Measurements from ENCODE around the gene UBE2U.

Gene UBE2U

GRCh38 chr1:64293820-64294219 is 90.4 kb downstream of the UBE2U start:
- Histone ChIP-seq H3K4me3 (ENCODE audit: low read depth in 1 of 2, low read length in 2 of 2) (no peak overlapping the region), H3K27ac (ENCODE audit: low read length) (no peak overlapping the region), H3K4me1 (ENCODE audit: control insufficient read depth in 1 of 2, insufficient read depth in 2 of 2, low read length in 2 of 2) (no peaks in the 10 kb centered on the region), H3K36me3 (ENCODE audit: control insufficient read depth in 1 of 2, insufficient read depth in 2 of 2, low read length in 2 of 2) (no peaks in the 10 kb centered on the region), H3K9me3 (ENCODE audit: control insufficient read depth in 1 of 2, low read length in 2 of 2) (no peaks in the 10 kb centered on the region), H3K27me3 (ENCODE audit: low read depth, low read length) (no peaks in the 10 kb centered on the region)

DNA sequence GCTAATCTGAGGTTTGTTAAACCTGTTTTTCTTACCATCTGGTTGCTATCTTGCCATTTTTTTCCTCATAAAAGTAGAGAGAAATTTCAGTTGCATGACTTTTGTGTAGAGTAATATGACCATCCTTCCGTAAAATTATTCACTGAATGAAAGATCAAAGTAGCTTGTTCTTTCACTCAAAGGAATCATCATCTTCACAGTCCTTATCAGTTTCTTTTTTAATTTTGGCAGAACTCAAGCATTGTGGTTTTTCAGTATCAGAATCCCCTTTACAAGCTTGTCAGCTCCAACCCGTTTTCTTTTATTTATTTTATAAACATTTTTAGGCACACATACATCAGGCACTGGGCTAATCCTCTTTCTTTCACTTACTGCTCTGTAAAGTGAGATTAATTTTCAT is 91.7 kb downstream of the UBE2U start:
- H3K4me3 ChIP-seq (ENCODE audit: low read depth in 1 of 2, low read length in 2 of 2), result no peak overlapping the region
- H3K27ac ChIP-seq (ENCODE audit: low read length), result no peak overlapping the region
- H3K4me1 ChIP-seq (ENCODE audit: control insufficient read depth in 1 of 2, insufficient read depth in 2 of 2, low read length in 2 of 2), result no peaks in the 10 kb centered on the region
- no peaks in the 10 kb centered on the region for H3K9me3 ChIP-seq (ENCODE audit: control insufficient read depth in 1 of 2, low read length in 2 of 2)
- no peaks in the 10 kb centered on the region for H3K27me3 ChIP-seq (ENCODE audit: low read depth, low read length)
- no peaks in the 10 kb centered on the region for H3K36me3 ChIP-seq (ENCODE audit: control insufficient read depth in 1 of 2, insufficient read depth in 2 of 2, low read length in 2 of 2)

- Histone ChIP-seq H3K4me3 (ENCODE audit: low read depth in 1 of 2, low read length in 2 of 2) (no peak overlapping the region), H3K27ac (ENCODE audit: low read length) (no peak overlapping the region), H3K4me1 (ENCODE audit: control insufficient read depth in 1 of 2, insufficient read depth in 2 of 2, low read length in 2 of 2) (no peaks in the 10 kb centered on the region), H3K9me3 (ENCODE audit: control insufficient read depth in 1 of 2, low read length in 2 of 2) (no peaks in the 10 kb centered on the region), H3K36me3 (ENCODE audit: control insufficient read depth in 1 of 2, insufficient read depth in 2 of 2, low read length in 2 of 2) (no peaks in the 10 kb centered on the region), H3K27me3 (ENCODE audit: low read depth, low read length) (no peaks in the 10 kb centered on the region)
Measured at GRCh38 chr1:64295561-64295960, 92.1 kb downstream of the UBE2U start.

GRCh38 chr1:64296459-64296858 is 93.0 kb downstream of the UBE2U start:
- no peaks in the 10 kb centered on the region for H3K9me3 ChIP-seq (ENCODE audit: control insufficient read depth in 1 of 2, low read length in 2 of 2)
- H3K4me3 ChIP-seq (ENCODE audit: low read depth in 1 of 2, low read length in 2 of 2), result no peak overlapping the region
- no peaks in the 10 kb centered on the region for H3K36me3 ChIP-seq (ENCODE audit: control insufficient read depth in 1 of 2, insufficient read depth in 2 of 2, low read length in 2 of 2)
- H3K4me1 ChIP-seq (ENCODE audit: control insufficient read depth in 1 of 2, insufficient read depth in 2 of 2, low read length in 2 of 2), result no peaks in the 10 kb centered on the region
- no peak overlapping the region for H3K27ac ChIP-seq (ENCODE audit: low read length)
- H3K27me3 ChIP-seq (ENCODE audit: low read depth, low read length), result no peaks in the 10 kb centered on the region

DNA sequence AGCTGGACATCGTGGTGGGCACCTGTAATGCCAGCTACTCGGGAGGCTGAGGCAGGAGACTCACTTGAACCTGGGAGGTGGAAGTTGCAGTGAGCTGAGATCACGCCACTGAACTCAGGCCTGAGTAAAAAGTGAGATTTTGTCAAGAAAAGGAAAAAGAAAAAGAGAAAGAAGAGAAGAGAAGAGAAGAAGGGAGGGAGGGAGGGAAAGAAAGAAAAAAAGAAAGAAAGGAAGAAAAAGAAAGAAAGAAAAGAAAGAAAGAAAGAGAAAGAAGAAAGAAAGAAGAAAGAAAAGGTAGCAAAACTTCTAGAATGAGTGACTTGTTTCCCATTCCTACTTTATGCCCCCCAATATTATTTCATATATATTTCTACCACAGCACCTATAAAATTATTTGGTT is 98.8 kb downstream of the UBE2U start:
- no peaks in the 10 kb centered on the region for H3K36me3 ChIP-seq (ENCODE audit: control insufficient read depth in 1 of 2, insufficient read depth in 2 of 2, low read length in 2 of 2)
- no peaks in the 10 kb centered on the region for H3K9me3 ChIP-seq (ENCODE audit: control insufficient read depth in 1 of 2, low read length in 2 of 2)
- no peak overlapping the region for H3K4me3 ChIP-seq (ENCODE audit: low read depth in 1 of 2, low read length in 2 of 2)
- no peak overlapping the region for H3K27ac ChIP-seq (ENCODE audit: low read length)
- no peaks in the 10 kb centered on the region for H3K4me1 ChIP-seq (ENCODE audit: control insufficient read depth in 1 of 2, insufficient read depth in 2 of 2, low read length in 2 of 2)
- H3K27me3 ChIP-seq (ENCODE audit: low read depth, low read length), result no peaks in the 10 kb centered on the region

- no peaks in the 10 kb centered on the region for H3K36me3 ChIP-seq (ENCODE audit: control insufficient read depth in 1 of 2, insufficient read depth in 2 of 2, low read length in 2 of 2)
- H3K4me3 ChIP-seq (ENCODE audit: low read depth in 1 of 2, low read length in 2 of 2), result no peak overlapping the region
- no peaks in the 10 kb centered on the region for H3K4me1 ChIP-seq (ENCODE audit: control insufficient read depth in 1 of 2, insufficient read depth in 2 of 2, low read length in 2 of 2)
- no peaks in the 10 kb centered on the region for H3K27me3 ChIP-seq (ENCODE audit: low read depth, low read length)
- no peak overlapping the region for H3K27ac ChIP-seq (ENCODE audit: low read length)
- H3K9me3 ChIP-seq (ENCODE audit: control insufficient read depth in 1 of 2, low read length in 2 of 2), result no peaks in the 10 kb centered on the region
Measured at GRCh38 chr1:64302971-64303370, 99.5 kb downstream of the UBE2U start.

DNA sequence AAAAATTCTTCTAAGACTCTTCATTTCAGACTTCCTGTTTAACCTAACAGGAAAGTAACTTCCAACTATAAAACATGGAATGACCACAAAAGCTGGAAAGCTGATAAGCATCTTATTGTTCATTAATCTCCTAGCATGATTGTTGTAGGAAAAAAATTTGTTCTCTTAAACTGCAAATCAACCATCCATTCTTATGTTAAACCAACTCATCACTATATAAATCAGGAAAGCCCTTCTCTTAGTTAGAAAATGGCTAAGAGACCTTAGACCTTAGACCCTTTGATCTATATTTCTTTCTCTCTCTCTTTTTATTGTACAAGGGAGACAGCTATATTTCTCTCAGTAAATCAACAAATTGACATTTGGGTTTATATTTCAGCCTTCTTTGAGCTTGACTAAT is 101.4 kb downstream of the UBE2U start:
- no peaks in the 10 kb centered on the region for H3K36me3 ChIP-seq (ENCODE audit: control insufficient read depth in 1 of 2, insufficient read depth in 2 of 2, low read length in 2 of 2)
- no peaks in the 10 kb centered on the region for H3K27me3 ChIP-seq (ENCODE audit: low read depth, low read length)
- no peaks in the 10 kb centered on the region for H3K9me3 ChIP-seq (ENCODE audit: control insufficient read depth in 1 of 2, low read length in 2 of 2)
- H3K27ac ChIP-seq (ENCODE audit: low read length), result no peak overlapping the region
- no peaks in the 10 kb centered on the region for H3K4me1 ChIP-seq (ENCODE audit: control insufficient read depth in 1 of 2, insufficient read depth in 2 of 2, low read length in 2 of 2)
- no peak overlapping the region for H3K4me3 ChIP-seq (ENCODE audit: low read depth in 1 of 2, low read length in 2 of 2)

GRCh38 chr1:64308866-64309265 is 105.4 kb downstream of the UBE2U start:
- H3K27ac ChIP-seq (ENCODE audit: low read length), result no peak overlapping the region
- no peaks in the 10 kb centered on the region for H3K9me3 ChIP-seq (ENCODE audit: control insufficient read depth in 1 of 2, low read length in 2 of 2)
- no peaks in the 10 kb centered on the region for H3K27me3 ChIP-seq (ENCODE audit: low read depth, low read length)
- H3K4me1 ChIP-seq (ENCODE audit: control insufficient read depth in 1 of 2, insufficient read depth in 2 of 2, low read length in 2 of 2), result no peaks in the 10 kb centered on the region
- H3K4me3 ChIP-seq (ENCODE audit: low read depth in 1 of 2, low read length in 2 of 2), result no peak overlapping the region
- H3K36me3 ChIP-seq (ENCODE audit: control insufficient read depth in 1 of 2, insufficient read depth in 2 of 2, low read length in 2 of 2), result no peaks in the 10 kb centered on the region

DNA sequence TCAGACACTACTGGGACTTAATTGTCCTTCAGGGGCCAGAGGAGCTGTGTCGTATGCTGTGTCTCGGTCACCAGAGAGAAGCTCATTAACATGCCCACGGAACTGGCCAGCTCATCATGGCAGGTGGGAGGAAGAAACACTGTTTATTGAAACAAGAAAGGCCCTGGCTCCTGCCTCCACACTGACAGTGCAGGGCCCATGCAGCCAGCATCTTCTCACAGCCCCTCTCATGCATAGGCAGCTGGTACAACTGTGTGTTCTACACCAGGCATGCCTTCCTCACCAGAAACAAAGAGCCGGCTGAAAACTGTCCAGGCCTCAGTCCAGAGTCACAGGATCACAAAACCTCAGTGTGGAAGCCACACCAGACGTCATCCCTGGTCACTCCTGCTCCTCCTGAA is 106.0 kb downstream of the UBE2U start:
- no peak overlapping the region for H3K27ac ChIP-seq (ENCODE audit: low read length)
- H3K4me1 ChIP-seq (ENCODE audit: control insufficient read depth in 1 of 2, insufficient read depth in 2 of 2, low read length in 2 of 2), result no peaks in the 10 kb centered on the region
- H3K4me3 ChIP-seq (ENCODE audit: low read depth in 1 of 2, low read length in 2 of 2), result no peak overlapping the region
- H3K9me3 ChIP-seq (ENCODE audit: control insufficient read depth in 1 of 2, low read length in 2 of 2), result no peaks in the 10 kb centered on the region
- H3K36me3 ChIP-seq (ENCODE audit: control insufficient read depth in 1 of 2, insufficient read depth in 2 of 2, low read length in 2 of 2), result no peaks in the 10 kb centered on the region
- no peaks in the 10 kb centered on the region for H3K27me3 ChIP-seq (ENCODE audit: low read depth, low read length)

- H3K4me3 ChIP-seq (ENCODE audit: low read depth in 1 of 2, low read length in 2 of 2), result no peak overlapping the region
- H3K4me1 ChIP-seq (ENCODE audit: control insufficient read depth in 1 of 2, insufficient read depth in 2 of 2, low read length in 2 of 2), result no peaks in the 10 kb centered on the region
- no peaks in the 10 kb centered on the region for H3K36me3 ChIP-seq (ENCODE audit: control insufficient read depth in 1 of 2, insufficient read depth in 2 of 2, low read length in 2 of 2)
- no peaks in the 10 kb centered on the region for H3K27me3 ChIP-seq (ENCODE audit: low read depth, low read length)
- H3K27ac ChIP-seq (ENCODE audit: low read length), result no peak overlapping the region
- H3K9me3 ChIP-seq (ENCODE audit: control insufficient read depth in 1 of 2, low read length in 2 of 2), result no peaks in the 10 kb centered on the region
Measured at GRCh38 chr1:64310760-64311159, 107.3 kb downstream of the UBE2U start.

DNA sequence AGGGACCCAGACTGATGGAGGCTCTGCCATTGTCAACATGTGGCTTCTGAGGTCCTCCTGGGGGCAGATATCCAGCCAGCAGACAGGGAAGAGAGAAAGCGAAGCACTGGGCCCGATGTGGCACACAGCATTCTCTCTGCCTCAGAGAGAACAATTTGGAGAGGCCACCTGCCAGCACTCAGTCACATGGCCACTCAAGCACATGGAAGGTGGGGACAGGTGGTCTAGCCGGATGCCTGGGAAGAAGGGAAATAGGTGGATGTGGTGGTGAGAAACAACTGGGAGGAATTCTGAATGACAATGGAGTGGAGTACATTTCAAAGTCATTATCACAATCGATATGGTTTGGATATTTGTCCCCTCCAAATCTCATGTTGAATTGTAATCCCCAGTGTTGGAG is 109.0 kb downstream of the UBE2U start:
- H3K4me3 ChIP-seq (ENCODE audit: low read depth in 1 of 2, low read length in 2 of 2), result no peak overlapping the region

GRCh38 chr1:64315402-64315801 is 112.0 kb downstream of the UBE2U start:
- Histone ChIP-seq H3K4me3 (ENCODE audit: low read depth in 1 of 2, low read length in 2 of 2) (no peak overlapping the region), H3K4me1 (ENCODE audit: control insufficient read depth in 1 of 2, insufficient read depth in 2 of 2, low read length in 2 of 2) (no peaks in the 10 kb centered on the region), H3K36me3 (ENCODE audit: control insufficient read depth in 1 of 2, insufficient read depth in 2 of 2, low read length in 2 of 2) (no peaks in the 10 kb centered on the region), H3K9me3 (ENCODE audit: control insufficient read depth in 1 of 2, low read length in 2 of 2) (no peaks in the 10 kb centered on the region), H3K27me3 (ENCODE audit: low read depth, low read length) (no peaks in the 10 kb centered on the region), H3K27ac (ENCODE audit: low read length) (no peak overlapping the region)

More for the DNA sequence above, 109.0 kb downstream of the UBE2U start:
- H3K36me3 ChIP-seq (ENCODE audit: control insufficient read depth in 1 of 2, insufficient read depth in 2 of 2, low read length in 2 of 2), result no peaks in the 10 kb centered on the region
- no peaks in the 10 kb centered on the region for H3K27me3 ChIP-seq (ENCODE audit: low read depth, low read length)
- no peak overlapping the region for H3K27ac ChIP-seq (ENCODE audit: low read length)
- no peaks in the 10 kb centered on the region for H3K9me3 ChIP-seq (ENCODE audit: control insufficient read depth in 1 of 2, low read length in 2 of 2)
- H3K4me1 ChIP-seq (ENCODE audit: control insufficient read depth in 1 of 2, insufficient read depth in 2 of 2, low read length in 2 of 2), result no peaks in the 10 kb centered on the region

Data from muscle layer of duodenum (tissue), 2 donors.